Tongue (tissue), 2 donors: Measurements from ENCODE around the gene MPO. TPM values are rescaled to one million over a fixed set of nuclear protein-coding genes. Genes with fewer than 3 reads are reported as not detected.

Source experiments
- DNase-seq: peaks from one replicate; pipeline ENCODE4 v3.0.0-alpha.2; 2015
- total RNA-seq: library from RNA; depleted of rRNA; stranded (reverse); fragments of >200 nt; gene quantifications from one replicate; pipeline ENCODE4 v1.2.3, GENCODE V29; 2014

The MPO gene
- total RNA-seq, 1 donor from 2014 or later, result 19.4 TPM

DNA sequence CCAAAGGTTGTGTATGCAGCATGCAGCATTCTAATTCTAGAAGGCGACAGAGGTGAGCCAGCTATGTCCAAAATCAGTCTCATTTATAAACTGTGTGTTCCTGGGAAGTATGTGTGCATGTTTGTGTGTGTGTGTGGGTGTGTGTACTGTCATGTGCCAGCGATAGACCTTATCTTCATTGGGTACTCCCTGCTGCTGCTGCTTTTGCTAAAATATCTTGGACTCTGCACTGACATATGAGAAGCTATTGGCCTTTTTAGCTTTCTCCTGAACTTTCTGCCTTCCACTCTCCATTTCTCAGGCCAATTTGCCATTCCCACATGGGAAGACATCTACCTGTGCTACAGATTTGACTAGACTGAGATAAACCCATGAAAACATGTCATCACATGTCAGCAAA lies 44.3 kb downstream of the MPO start:
- DNase-seq, result no peak

DNA sequence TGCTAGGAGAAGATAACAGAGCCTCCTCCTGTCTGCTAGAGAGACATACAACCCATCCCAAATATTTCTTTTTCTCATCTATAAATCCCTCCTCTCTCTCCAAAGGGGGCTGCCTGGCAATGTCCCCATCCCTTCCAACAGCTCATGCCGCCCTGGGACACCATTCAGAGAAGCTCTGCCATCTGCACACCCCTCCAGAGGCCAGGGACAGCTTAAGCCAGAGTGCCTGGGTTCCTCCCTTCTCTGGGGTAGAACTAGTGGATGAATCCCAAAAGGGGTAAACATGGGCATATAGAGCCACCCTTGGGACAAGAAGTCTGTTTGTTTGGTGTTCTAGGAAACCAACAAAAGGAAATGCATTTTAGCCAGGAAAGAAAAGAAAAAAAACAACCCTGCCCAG lies 44.9 kb downstream of the MPO start:
- no peak for DNase-seq

DNA sequence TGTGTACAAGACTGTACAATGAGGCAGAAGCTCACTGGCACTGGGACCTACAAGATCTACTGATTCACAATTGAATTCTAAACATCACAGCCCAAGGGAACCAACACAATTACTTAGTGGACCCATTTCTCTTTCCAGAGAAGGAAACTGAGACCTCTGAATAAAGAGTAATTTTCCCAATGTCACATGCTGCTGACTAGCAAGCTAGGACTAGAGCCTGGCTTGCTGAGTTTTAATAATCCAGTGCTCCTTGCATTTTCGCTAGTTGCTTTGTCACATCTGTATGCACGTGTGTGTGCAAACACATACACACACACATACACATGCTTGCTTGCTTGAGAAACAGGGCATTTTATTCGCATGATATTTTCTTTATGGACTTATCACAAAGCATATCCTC lies 46.2 kb downstream of the MPO start:
- DNase-seq, result no peak

DNA sequence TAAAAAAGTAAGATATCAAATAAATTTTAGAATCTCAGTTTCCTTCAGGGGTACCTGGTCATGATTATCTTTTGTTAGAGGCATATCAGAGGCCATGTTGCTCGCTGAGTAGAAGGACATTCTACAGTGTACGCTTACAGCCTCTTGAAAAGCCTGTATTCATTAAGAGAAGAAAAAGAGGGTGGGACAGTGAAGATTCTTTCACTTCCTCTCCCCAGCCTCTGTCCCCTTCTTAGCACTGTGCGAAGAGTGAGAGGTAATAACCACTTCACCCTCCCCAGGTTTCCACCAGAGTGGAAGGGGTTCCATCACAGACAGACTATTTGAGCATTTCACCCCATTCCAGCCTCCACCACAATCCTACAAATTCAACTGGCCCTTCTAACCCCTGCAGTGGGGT lies 47.2 kb downstream of the MPO start:
- DNase-seq, result no peak

DNA sequence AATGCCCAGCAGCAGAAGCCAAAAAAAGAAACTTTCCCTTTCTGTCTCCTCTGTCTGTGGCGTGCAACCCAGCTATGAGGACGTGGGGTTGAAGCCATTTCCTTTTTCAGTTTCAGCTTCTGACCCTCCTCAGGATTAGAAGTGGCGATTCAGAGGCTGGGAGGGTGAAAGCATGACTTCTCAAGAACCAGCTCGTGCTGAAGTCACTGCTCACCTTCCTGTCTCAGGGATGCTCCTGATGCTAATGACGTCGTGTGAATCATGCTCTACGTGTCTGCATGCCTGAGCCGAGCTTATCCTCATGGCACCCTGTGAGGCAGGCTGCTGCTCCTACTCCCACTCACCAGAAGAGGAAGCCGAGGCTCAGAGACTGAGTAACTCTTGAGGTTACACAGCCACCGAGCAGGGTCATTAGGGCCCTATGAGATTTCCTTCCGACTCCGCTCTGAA lies 48.0 kb downstream of the MPO start:
- no peak for DNase-seq

DNA sequence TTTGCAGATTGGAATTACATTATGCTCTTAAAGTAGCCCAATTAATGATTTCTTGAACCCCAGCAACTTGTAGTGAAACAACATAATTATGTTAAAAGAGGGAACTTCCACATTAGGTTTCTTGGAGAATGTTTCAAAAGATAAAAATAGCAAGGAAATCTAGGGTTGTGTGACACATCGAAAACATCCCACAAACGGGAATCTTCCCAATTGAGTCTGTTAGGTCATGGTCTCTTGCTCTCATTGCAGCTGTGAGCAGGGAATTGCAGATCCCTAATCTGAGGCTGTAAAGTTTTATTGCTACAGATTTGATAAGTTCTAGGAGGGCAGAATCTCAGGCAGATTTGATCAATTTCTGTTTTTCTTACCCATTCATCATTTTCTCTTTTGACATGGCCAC lies 49.1 kb downstream of the MPO start:
- DNase-seq, result no peak

DNA sequence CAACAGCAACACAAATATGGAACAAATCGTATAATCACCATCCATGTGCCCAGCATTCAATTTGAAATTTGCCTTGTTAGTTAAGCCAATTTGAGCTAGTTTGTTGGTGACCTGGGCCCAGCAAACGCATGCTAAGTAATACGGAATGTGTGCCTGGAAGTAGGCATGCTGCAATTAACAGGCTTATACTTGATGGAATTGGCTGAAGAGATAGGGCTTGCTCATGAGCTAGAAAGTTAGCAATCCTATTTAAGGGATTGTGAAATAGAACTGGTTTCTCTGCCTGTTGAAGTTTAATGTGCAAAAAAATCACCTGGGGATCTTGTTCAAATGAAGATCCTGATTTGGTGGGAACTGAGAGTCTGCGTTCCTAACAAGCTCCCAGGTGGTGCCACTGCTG lies 50.9 kb downstream of the MPO start:
- DNase-seq, result no peak

DNA sequence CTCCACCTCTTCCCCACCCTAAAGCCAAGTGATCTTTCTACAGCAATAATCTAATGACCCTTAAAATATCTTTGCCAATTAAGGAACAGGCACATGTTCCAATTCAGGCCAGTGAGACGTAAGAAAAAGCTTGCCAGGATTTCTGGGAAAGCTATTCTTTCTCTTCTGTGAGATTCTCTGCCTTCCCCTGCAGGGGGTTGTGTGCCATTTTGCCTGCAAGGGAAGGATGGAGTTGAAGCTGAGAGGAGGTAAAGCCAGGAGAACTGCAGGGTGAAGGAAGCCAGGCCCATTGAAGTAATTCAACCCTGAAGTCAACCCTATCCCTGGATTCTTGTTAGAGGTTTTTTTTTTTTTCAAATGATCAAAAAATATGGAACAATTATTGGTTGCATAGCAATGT lies 51.4 kb downstream of the MPO start:
- no peak for DNase-seq

DNA sequence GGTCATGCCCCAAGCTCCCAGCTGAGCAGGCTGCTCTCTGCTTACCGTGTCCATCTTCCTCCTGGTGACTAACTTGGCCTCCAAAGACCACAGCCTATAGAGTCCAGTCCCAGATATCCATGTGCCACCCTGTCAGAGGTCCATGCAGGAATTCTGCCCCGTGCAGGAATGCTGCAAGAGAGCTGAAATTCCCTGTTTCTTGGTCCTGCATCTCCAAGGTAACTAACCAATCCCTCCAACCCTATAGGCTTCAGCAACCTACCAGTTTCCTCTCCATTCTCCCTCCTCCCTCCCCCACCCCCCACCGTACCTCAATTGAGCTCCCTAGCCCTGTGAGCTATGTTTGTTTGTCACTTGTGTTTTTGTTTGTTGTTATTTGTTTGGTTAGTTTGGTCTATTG lies 52.1 kb downstream of the MPO start:
- no peak for DNase-seq

DNA sequence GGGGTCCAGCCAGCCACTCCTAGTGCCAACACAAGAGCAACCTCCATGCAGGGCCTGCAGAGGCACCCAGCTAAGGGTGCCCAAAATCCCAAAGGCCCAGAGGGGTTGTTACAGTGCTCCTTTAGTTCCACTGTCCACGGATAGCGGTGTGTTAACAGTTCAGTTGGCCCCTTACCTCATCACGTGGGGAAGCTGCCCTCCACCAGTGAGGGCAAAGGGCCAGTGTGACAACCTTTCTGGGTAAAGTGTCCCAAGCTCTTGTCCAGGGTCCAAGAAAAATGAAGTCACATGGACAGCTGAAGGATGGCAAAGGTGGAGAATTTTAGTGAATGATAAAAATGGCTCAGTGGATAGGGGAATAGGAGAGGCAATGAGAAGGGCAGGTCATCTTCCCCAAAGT lies 53.0 kb downstream of the MPO start:
- DNase-seq, result no peak

DNA sequence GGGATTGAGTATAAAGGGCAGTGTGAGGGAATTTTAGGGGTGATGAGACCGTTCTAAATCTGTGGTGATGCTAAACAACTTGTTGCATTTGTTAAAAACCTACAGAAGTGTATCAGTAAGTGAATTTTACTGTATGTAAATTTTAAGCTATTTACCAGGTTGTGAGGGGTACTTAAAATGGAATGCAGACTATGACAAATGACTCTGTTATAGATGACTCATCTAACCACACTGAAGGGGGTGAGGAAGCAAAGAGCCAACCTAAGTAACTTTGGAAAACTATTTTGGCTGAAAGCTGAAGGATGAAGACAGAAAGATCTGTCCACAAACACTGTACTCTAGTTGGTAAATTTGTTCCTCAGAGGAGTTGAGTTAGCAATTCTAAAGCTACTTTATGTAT lies 56.4 kb downstream of the MPO start:
- DNase-seq, result no peak

Other genes with a start within 250 kb of the MPO start
- 21.6 TPM for gene DYNLL2, start 197.5 kb downstream of the MPO start, total RNA-seq
- gene OR4D1, start 132.6 kb downstream of the MPO start, total RNA-seq, result not detected
- not detected for gene OR4D2, start 114.0 kb downstream of the MPO start, total RNA-seq
- not detected for gene EPX, start 88.2 kb downstream of the MPO start, total RNA-seq
- gene MKS1, start 61.7 kb downstream of the MPO start, total RNA-seq, result 11.5 TPM
- 6.4 TPM for gene LPO, start 42.4 kb downstream of the MPO start, total RNA-seq
- gene TSPOAP1, start 47.9 kb upstream of the MPO start, total RNA-seq, result 5.6 TPM
- gene SUPT4H1, start 71.3 kb upstream of the MPO start, total RNA-seq, result 37.0 TPM
- 3.5 TPM for gene RNF43, start 136.6 kb upstream of the MPO start, total RNA-seq
- gene HSF5, start 207.5 kb upstream of the MPO start, total RNA-seq, result 0.21 TPM
- gene MTMR4, start 233.7 kb upstream of the MPO start, total RNA-seq, result 29.5 TPM